HCT116 (cell line): Measurements from ENCODE around the gene GKN1. TPM values are rescaled to one million over a fixed set of nuclear protein-coding genes. Genes with fewer than 3 reads are reported as not detected.

Experiments
- ATAC-seq: fragments of 200-7000 bp; cut with Tn5 transposase; 2 replicates; pipeline ENCODE4 v1.9.1; 2020; ENCODE audit warnings: mild to moderate bottlenecking, moderate library complexity
- BruUV-seq: library from RNA; stranded (reverse); fragments of 400-500 nt; replicated peaks from 2 replicates; lab custom pipeline; 2021; lab: Mats Ljungman, UMichigan
- CTCF ChIA-PET: fragments of 300-600 bp; sonication (Branson Sonifier 250); formaldehyde crosslinking; loops from one replicate; lab custom pipeline; 2021; ENCODE audit warnings: antibody characterized with exemption; lab: Charles Lee
- POLR2A ChIA-PET: fragments of 300-600, 350-600 bp; sonication (Branson Sonifier 250); formaldehyde crosslinking; loops from one replicate; lab custom pipeline; 2021; ENCODE audit warnings: antibody characterized with exemption; lab: Charles Lee
- RAD21 ChIA-PET, 2 experiments: fragments of 300-600 bp; sonication (Branson Sonifier 250); formaldehyde crosslinking; loops; one replicate each; lab custom pipeline; 2023; ENCODE audit warnings: low total read pairs in 2 of 2; ENCODE audit not compliant: uncharacterized antibody in 2 of 2, unreplicated experiment in 2 of 2, low non-redundant PET in 1 of 2; lab: Charles Lee
- DNase-seq: peaks from one replicate; pipeline ENCODE4 v3.0.0-alpha.2; 2010; ENCODE audit warnings: low read depth, low spot score
- H2AFZ ChIP-seq: fragments of 200-600 bp; shearing (Covaris generic), sonication (generic); 2 replicates; pipeline ENCODE4 v1.6.1; 2017; ENCODE audit warnings: low read depth, mixed run types, mixed read lengths, antibody characterized with exemption, low read length; ENCODE audit not compliant: poor library complexity, severe bottlenecking
- H3K27ac ChIP-seq: 2 replicates; pipeline ENCODE4 v1.5.1; 2012; ENCODE audit warnings: low read depth, low read length
- H3K27me3 ChIP-seq: fragments of 200-600 bp; sonication (generic); 2 replicates; pipeline ENCODE4 v1.6.1; 2016; ENCODE audit warnings: mixed run types, low read length, mixed read lengths; ENCODE audit not compliant: insufficient read depth
- H3K36me3 ChIP-seq, 2 experiments: fragments of 200-500 bp in 1 of 2; fragments of 200-600 bp in 1 of 2; sonication (Bioruptor generic) in 1 of 2; sonication (generic) in 1 of 2; 2 replicates each; pipeline versions ENCODE4 v1.5.1 to v1.6.1; 2014 to 2016; ENCODE audit warnings: low read length in 2 of 2, inconsistent platforms in 1 of 2, mixed read lengths in 1 of 2, mixed run types in 1 of 2; ENCODE audit not compliant: insufficient read depth in 2 of 2, control insufficient read depth in 1 of 2
- H3K4me1 ChIP-seq, 2 experiments: fragments of 200-600 bp in 1 of 2; sonication (generic) in 1 of 2; 2 replicates each; pipeline versions ENCODE4 v1.5.1 to v1.6.1; 2012 to 2017; ENCODE audit warnings: low read length in 2 of 2, inconsistent platforms in 1 of 2, mild to moderate bottlenecking in 1 of 2, mixed read lengths in 1 of 2, mixed run types in 1 of 2, moderate library complexity in 1 of 2; ENCODE audit not compliant: insufficient read depth in 2 of 2, control insufficient read depth in 1 of 2
- H3K4me2 ChIP-seq: fragments of 200-600 bp; sonication (generic); 2 replicates; pipeline ENCODE4 v1.6.1; 2017; ENCODE audit warnings: mixed run types, low read length, mixed read lengths
- H3K4me3 ChIP-seq, 2 experiments: fragments of 200-600 bp in 1 of 2; sonication (generic) in 1 of 2; replicated peaks in 1 of 2; 2 replicates each; pipeline ENCODE4 v1.5.1; 2011 to 2016; ENCODE audit warnings: low read length in 2 of 2, control low read depth in 1 of 2, low read depth in 1 of 2, mild to moderate bottlenecking in 1 of 2, mixed read lengths in 1 of 2, mixed run types in 1 of 2
- H3K79me2 ChIP-seq: fragments of 200-600 bp; sonication (generic); 2 replicates; pipeline ENCODE4 v1.6.1; 2017; ENCODE audit warnings: mild to moderate bottlenecking, mixed run types, low read length, moderate library complexity, mixed read lengths; ENCODE audit not compliant: insufficient read depth
- H3K9ac ChIP-seq: fragments of 200-600 bp; sonication (generic); 2 replicates; pipeline ENCODE4 v1.6.1; 2016; ENCODE audit warnings: low read length, mixed read lengths
- H3K9me2 ChIP-seq: fragments of 200-600 bp; sonication (generic), shearing (Covaris generic); 2 replicates; pipeline ENCODE4 v1.6.1; 2017; ENCODE audit warnings: mixed run types, mild to moderate bottlenecking, moderate library complexity; ENCODE audit not compliant: insufficient read depth
- H3K9me3 ChIP-seq, 2 experiments: fragments of 200-500 bp in 1 of 2; fragments of 200-600 bp in 1 of 2; sonication (Bioruptor generic) in 1 of 2; sonication (generic) in 1 of 2; 2 replicates each; pipeline ENCODE4 v1.6.1; 2014 to 2017; ENCODE audit warnings: low read length in 2 of 2, mixed read lengths in 2 of 2, inconsistent platforms in 1 of 2, low read depth in 1 of 2, mild to moderate bottlenecking in 1 of 2, mixed run types in 1 of 2, moderate library complexity in 1 of 2; ENCODE audit not compliant: control insufficient read depth in 1 of 2, insufficient read depth in 1 of 2
- H4K20me1 ChIP-seq: fragments of 200-600 bp; sonication (generic), shearing (Covaris generic); 2 replicates; pipeline ENCODE4 v1.6.1; 2017; ENCODE audit warnings: mixed run types, mild to moderate bottlenecking, moderate library complexity; ENCODE audit not compliant: insufficient read depth
- CBX3 ChIP-seq: IDR thresholded peaks from 2 replicates; pipeline ENCODE4 v1.6.1; 2012; ENCODE audit warnings: low read depth
- CEBPB ChIP-seq: IDR thresholded peaks from 2 replicates; pipeline ENCODE4 v1.6.1; 2012; ENCODE audit warnings: low read depth
- EGR1 ChIP-seq: IDR thresholded peaks from 2 replicates; pipeline ENCODE4 v1.6.1; 2012; ENCODE audit warnings: low read depth
- EZH2 ChIP-seq: fragments of 200-600 bp; sonication (generic); IDR thresholded peaks from 2 replicates; pipeline ENCODE4 v1.6.1; 2017; ENCODE audit warnings: antibody characterized with exemption, mixed run types
- EZH2phosphoT487 ChIP-seq: fragments of 200-600 bp; IDR thresholded peaks from 2 replicates; pipeline ENCODE4 v1.6.1; 2018; ENCODE audit warnings: antibody characterized with exemption, borderline replicate concordance
- FOSL1 ChIP-seq: IDR thresholded peaks from 2 replicates; pipeline ENCODE4 v1.6.1; 2012; ENCODE audit warnings: low read depth
- JUND ChIP-seq: IDR thresholded peaks from 2 replicates; pipeline ENCODE4 v1.6.1; 2012
- POLR2A ChIP-seq: IDR thresholded peaks from 2 replicates; pipeline ENCODE4 v1.7.0; 2011; ENCODE audit warnings: borderline replicate concordance; ENCODE audit not compliant: insufficient read depth, insufficient read length; ENCODE audit errors: extremely low read depth
- POLR2AphosphoS5 ChIP-seq: IDR thresholded peaks from 2 replicates; pipeline ENCODE4 v1.6.1; 2011; ENCODE audit warnings: mild to moderate bottlenecking, low read depth, low read length, moderate library complexity
- RAD21 ChIP-seq: IDR thresholded peaks from 2 replicates; pipeline ENCODE4 v1.6.1; 2012; ENCODE audit warnings: low read depth, mild to moderate bottlenecking
- TCF7L2 ChIP-seq: IDR thresholded peaks from 2 replicates; pipeline ENCODE4 v1.7.0; 2011; ENCODE audit warnings: borderline replicate concordance, inconsistent platforms; ENCODE audit not compliant: insufficient read depth, insufficient read length; ENCODE audit errors: extremely low read depth
- YY1 ChIP-seq: IDR thresholded peaks from 2 replicates; pipeline ENCODE4 v1.6.1; 2011; ENCODE audit warnings: low read length, low read depth, moderate library complexity, mild to moderate bottlenecking; ENCODE audit not compliant: insufficient replicate concordance; ENCODE audit errors: extremely low read depth
- ZFX ChIP-seq: fragments of 450-650 bp; IDR thresholded peaks from 2 replicates; pipeline ENCODE4 v1.6.1; 2017
- ZNF274 ChIP-seq: fragments of 200-500 bp; sonication (Bioruptor generic); IDR thresholded peaks from 2 replicates; pipeline ENCODE4 v1.6.1; 2014; ENCODE audit warnings: mild to moderate bottlenecking, low read depth, low read length, inconsistent platforms
- intact Hi-C: fragments of 100-400 bp; cut with micrococcal nuclease; formaldehyde crosslinking; loops from 2 replicates; pipeline ENCODE4 v1.10.0; 2022
- total RNA-seq: library from RNA; stranded (reverse); gene quantifications from one replicate; pipeline ENCODE4 v1.2.1, GENCODE V29; 2021; ENCODE audit not compliant: unreplicated experiment

Gene GKN1
- total RNA-seq, 1 experiment from 2014 or later: not detected

DNA sequence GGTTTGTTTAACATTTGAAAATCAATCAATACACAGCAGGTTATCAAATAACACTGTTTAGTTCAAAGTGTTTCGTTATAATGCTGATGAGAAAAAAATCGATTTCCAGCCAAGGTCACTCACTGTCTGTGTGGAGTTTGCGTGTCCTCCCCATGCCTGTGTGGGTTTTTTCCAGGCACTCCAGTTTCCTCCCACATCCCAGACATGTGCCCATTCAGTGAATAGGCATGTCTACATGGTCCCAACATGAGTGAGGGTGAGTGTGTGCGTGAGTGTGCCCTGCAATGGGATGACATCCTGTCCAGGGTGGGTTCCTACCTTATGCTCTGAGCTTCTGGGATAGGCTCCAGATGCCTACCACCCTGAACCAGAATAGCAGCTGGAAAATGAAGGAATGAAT, 13.1 kb upstream of the GKN1 start:
- H3K9ac ChIP-seq: no peak overlapping the region
- TF ChIP-seq POLR2AphosphoS5 (no peak), YY1 (no peak), CEBPB (no peak), EZH2 (no peak), JUND (no peak), EGR1 (no peak), POLR2A (no peak), ZNF274 (no peak)
- no peaks in the 10 kb centered on the region for H3K36me3 ChIP-seq
- no peak overlapping the region for H3K4me2 ChIP-seq
- ChIA-PET POLR2A (interaction anchor here (0.6 kb wide), 1 partner anchor 52 kb away, joined by 3 read pairs; the partner anchor contains the start of gene ANTXR1), CTCF (interaction anchor here (1.3 kb wide), 1 partner anchor 18 kb away, joined by 4 read pairs; no protein-coding TSS in a partner anchor), RAD21 (no interaction called here)
- ATAC-seq (no peak), DNase-seq (no peak)
- H3K4me1 ChIP-seq: no peaks in the 10 kb centered on the region
- no peaks in the 10 kb centered on the region for H3K9me3 ChIP-seq
- no peak overlapping the region for H3K27ac ChIP-seq
- no peaks in the 10 kb centered on the region for H4K20me1 ChIP-seq
- no peak overlapping the region for H2AFZ ChIP-seq
- no peaks in the 10 kb centered on the region for H3K79me2 ChIP-seq
- no peaks in the 10 kb centered on the region for H3K27me3 ChIP-seq
- no peaks in the 10 kb centered on the region; the same call in 1 of the 2 replicates for H3K9me2 ChIP-seq
- no TSS peak for BruUV-seq
- H3K4me3 ChIP-seq: no peak overlapping the region
- intact Hi-C loops: no loop called here

DNA sequence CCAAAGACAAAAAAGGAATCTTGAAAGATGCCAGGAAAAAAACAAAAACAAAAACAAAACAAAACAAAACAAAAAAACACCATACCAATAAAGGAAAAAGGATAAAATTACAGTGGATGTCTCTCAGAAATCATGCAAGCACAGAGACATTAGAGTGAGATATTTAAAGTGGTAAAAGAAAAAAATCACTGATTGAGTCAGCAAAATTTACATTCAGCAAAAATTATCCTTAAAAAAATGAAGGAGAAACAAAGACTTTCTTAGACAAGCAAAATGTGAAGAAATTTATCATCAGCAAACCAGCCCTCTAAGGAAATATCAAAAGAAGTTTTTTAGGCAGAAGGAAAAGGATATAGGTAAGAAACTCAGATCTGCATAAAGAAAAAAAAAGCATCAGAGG, 10.2 kb upstream of the GKN1 start:
- intact Hi-C loops: no loop called here
- Histone ChIP-seq H3K79me2 (no peaks in the 10 kb centered on the region), H3K27ac (no peak overlapping the region), H2AFZ (no peak overlapping the region), H4K20me1 (no peaks in the 10 kb centered on the region), H3K9ac (no peak overlapping the region), H3K27me3 (no peaks in the 10 kb centered on the region), H3K9me3 (no peaks in the 10 kb centered on the region), H3K36me3 (no peaks in the 10 kb centered on the region), H3K4me2 (no peak overlapping the region), H3K9me2 (no peaks in the 10 kb centered on the region; the same call in 1 of the 2 replicates), H3K4me3 (no peak overlapping the region), H3K4me1 (no peaks in the 10 kb centered on the region)
- DNase-seq: no peak
- ChIA-PET CTCF (no interaction called here), POLR2A (no interaction called here), RAD21 (no interaction called here)
- ATAC-seq: no peak
- TF ChIP-seq ZNF274 (no peak), FOSL1 (no peak), RAD21 (no peak), CBX3 (no peak), TCF7L2 (no peak), POLR2AphosphoS5 (no peak), ZFX (no peak), JUND (no peak), EZH2phosphoT487 (no peak)
- BruUV-seq: no TSS peak
